Activated CD4-positive, alpha-beta T cell treated with anti-CD3 and anti-CD28 coated beads, Interleukin-2, amount 50 U/mL, for 24 hours (primary cell): Measurements from ENCODE around the gene FAM83C.
"Not testable (repeated sequence)": the region's sequence is repeated elsewhere in the genome, so short reads cannot be mapped to it uniquely, and the experiment has no call there.

ENCODE experiments used
- DNase-seq, 2 donors: peaks; one replicate each; pipeline ENCODE4 v3.0.0-alpha.2; 2020; ENCODE audit warnings: low read depth in 1 of 2, low spot score in 1 of 2

FAM83C gene

DNA sequence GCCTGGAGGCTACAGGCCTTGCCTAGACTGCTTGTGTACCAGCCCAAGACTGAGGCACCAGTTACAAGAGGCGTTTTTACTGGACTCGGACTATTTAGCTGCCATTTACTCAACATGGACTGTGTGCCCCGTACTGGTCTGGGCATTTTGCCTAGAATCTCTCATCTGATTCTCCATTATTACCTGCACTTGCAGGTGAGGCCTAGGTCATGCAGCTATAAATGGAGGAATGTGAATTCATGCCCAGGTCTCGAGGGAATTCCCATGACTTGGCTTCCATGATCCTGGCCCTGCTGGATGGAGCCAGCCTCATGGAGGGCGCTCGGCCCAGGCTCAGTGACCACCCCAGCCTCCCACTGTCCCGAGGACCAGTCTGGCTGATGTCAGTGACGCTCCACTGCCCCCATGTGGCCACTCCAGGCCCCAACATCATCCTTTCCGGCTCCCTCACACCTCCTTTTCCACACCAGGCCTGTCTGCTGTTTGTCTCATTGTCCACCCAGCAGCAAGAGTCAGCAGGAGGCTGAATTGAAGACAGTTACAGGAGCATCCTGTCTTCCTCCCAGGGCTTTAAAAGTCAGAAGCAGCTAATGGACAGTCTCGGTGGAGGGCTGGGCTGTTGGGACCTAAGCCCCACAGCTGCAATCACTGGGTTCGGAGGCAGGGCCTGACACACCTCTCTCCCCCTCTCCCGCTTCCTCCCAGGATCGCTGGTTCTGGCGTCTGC, 23.0 kb downstream of the FAM83C start:
- DNase-seq: no peak

DNA sequence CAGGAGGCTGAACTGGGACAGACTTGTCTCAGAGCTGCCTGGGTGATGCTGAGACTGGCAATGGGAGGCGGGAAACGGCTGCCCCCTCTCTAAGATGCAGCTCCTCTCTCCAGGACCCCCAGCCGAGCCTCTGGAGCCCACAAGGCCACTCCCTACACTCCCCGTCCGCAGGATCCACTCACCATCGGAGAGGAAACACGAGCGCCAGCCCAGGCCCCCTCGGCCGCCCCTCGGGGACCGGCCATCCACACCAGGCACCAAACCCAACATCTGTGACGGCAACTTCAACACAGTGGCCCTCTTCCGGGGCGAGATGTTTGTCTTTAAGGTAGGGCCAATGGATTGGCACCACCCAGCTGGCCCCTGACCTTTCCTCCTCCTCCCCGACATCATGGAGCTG, 25.1 kb downstream of the FAM83C start:
- DNase-seq: no peak

- DNase-seq: no peak
Observed at GRCh38 chr20:35264755-35265154, 27.5 kb downstream of the FAM83C start.

DNA sequence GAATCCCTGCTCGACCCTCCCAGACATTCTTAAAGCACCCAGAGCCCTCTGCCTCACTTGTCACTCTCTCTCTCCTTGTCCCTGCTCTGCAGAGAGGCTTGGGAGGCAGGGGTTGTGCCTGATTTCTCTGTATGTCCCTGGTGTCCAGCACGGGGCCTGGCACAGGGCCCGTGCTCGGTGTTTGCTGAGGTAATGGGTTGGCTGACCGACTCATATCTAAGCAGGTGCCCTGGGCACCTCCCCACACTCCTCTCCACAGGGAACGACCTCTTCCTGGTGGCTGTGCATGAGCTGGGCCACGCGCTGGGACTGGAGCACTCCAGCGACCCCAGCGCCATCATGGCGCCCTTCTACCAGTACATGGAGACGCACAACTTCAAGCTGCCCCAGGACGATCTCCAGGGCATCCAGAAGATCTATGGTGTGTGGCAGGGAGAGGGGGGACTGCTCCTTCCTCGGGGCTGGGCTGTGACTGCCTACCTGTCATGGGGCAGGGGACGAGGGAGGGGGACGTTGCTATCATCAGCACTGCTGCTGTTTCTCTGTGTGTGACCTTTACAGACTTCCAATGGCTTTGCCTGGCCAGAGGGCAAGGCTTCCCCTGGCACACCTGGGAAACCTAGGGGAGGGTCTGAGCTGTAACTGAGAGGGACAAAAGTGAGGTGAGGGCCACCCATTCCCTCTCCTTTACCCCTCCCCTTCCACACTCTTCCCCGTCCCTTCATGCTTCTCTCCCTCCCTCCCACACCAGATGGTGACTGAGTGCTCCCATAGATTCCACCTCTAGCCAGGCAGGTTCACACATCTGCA, 28.5 kb downstream of the FAM83C start:
- DNase-seq: no peak

DNA sequence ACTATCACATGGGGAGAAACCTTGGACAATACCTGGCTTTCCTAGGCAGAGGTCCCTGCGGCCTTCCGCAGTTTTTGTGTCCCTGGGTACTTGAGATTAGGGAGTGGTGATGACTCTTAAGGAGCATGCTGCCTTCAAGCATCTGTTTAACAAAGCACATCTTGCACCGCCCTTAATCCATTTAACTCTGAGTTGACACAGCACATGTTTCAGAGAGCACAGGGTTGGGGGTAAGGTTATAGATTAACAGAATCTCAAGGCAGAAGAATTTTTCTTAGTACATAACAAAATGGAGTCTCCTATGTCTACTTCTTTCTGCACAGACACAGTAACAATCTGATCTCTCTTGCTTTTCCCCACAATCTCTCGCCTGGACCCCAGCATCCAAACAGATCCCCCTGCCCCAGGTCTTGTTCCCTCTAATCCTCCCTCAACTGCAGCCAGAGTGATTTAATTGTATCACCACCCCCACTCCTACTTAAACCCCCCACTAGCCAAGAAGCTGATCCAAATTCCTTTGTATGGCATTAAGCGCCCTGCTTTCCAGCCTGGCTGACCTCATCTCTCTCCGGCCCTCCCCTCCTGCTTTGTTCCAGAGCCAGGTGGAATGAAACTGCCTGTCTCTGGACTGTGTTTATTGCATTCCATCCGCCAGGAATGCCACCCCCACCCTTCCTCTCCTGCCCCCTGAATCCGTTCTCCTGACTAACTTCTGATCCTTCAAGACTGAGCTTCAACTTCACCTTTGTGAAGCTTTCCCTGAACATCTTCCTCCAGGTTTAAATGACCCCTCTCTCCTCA, 29.3 kb downstream of the FAM83C start:
- DNase-seq: not testable (repeated sequence)

GRCh38 chr20:35262321-35262720, 29.9 kb downstream of the FAM83C start:
- DNase-seq: not testable (repeated sequence)

DNA sequence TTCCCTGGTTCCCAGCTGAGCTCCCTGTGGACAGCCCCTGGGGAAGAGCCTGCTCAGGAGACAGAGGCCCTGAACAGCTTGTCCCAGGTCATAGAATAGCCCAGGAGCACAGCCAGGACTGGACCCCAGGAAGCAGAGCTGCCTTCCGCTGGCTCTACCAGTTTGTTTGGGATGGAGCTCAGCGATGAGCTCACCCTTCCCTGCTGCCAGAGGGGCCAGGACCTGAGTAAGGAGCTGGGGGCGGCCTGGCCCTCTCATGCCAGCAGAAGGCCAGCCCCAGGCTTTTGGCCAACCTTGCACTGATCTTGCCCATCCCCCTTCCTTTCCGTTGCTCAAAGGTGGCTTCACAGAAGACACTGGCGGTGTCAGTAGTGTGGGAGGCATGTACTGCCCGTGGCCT, 31.8 kb downstream of the FAM83C start:
- no peak for DNase-seq

- no peak for DNase-seq
Observed at GRCh38 chr20:35257175-35257909, 34.9 kb downstream of the FAM83C start.

GRCh38 chr20:35254448-35254999, 37.7 kb downstream of the FAM83C start:
- no peak for DNase-seq

DNA sequence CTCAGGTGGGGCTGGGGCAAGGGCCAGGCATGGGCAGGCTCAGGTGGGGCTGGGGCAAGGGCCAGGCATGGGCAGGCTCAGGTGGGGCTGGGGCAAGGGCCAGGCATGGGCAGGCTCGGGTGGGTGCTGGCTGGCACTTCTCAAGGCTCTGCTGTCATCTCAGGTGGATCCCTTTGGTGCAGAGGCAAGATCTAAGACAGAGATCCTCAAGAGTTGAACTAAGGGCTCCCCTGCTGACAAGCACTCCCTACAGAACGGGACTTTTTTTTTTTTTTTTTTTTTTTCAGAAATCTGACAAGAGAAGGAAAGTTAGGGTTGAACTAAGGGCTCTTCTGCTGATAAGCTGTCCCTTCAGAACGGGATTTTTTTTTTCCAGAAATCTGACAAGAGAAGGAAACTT, 39.2 kb downstream of the FAM83C start:
- no peak for DNase-seq

DNA sequence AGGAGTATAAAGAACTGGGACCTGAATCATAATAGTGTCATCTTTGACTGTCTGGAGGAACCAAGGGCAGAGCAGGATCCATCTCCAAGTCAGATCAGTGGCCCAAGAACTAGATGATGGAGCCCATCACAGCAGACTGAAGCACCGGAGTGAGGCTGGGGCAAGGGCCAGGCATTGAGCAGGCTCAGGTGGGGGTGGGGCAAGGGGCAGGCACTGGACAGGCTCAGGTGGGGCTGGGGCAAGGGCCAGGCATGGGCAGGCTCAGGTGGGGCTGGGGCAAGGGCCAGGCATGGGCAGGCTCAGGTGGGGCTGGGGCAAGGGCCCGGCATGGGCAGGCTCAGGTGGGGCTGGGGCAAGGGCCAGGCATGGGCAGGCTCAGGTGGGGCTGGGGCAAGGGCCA, 39.6 kb downstream of the FAM83C start:
- not testable (repeated sequence) for DNase-seq

DNA sequence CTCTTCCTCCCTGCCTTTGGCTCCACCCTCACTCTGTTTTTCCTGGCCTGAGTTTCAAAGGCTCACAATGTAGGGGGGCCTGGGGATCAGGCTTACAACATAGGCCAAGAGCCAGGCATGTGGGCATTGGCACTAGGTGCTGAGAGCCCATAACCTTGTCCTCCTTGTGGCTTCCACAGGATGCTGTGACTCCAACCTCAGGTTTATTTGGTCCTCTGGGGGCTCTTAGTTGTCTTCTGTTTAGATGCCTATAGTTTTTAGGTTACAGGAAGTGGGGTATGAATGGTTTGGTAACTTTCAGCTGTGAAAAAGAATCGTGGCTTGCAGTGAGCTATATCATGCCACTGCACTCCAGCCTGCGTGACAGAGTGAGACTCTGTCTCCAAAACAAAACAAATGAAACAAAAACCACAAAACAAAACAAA, 40.2 kb downstream of the FAM83C start:
- DNase-seq: no peak

DNA sequence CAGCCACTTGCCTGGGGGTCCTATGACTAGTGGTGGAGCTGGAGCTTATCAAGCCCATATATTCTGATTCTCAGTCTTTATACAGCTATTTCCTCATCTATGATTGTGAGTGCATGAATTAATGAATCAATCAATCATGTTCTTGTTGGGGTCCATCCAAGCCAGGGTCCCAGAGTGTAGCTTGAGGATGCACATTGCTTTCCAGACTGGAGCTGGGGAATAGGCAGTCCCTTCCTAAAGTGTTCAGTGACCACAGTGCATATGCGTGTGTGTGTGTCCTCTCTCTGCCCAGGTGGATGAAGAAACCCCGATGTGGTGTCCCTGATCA, 40.6 kb downstream of the FAM83C start:
- DNase-seq: no peak

- no peak for DNase-seq
Observed at GRCh38 chr20:35248641-35249475, 43.4 kb downstream of the FAM83C start.

DNA sequence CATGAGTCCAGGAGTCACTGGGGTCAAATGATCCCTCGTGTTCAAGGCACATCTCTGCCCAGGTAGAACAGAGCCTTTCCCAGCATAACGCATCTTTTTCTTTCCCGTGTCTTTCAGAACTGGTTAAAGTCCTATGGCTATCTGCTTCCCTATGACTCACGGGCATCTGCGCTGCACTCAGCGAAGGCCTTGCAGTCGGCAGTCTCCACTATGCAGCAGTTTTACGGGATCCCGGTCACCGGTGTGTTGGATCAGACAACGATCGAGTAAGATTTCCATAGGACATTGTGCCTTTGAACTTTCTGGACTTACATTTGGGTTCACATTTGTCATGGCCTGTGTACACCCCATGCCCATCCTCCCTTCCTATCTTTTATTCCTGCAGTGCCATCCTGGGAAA, 45.5 kb downstream of the FAM83C start:
- no peak for DNase-seq

GRCh38 chr20:35243986-35244385, 48.2 kb downstream of the FAM83C start:
- no peak for DNase-seq

DNA sequence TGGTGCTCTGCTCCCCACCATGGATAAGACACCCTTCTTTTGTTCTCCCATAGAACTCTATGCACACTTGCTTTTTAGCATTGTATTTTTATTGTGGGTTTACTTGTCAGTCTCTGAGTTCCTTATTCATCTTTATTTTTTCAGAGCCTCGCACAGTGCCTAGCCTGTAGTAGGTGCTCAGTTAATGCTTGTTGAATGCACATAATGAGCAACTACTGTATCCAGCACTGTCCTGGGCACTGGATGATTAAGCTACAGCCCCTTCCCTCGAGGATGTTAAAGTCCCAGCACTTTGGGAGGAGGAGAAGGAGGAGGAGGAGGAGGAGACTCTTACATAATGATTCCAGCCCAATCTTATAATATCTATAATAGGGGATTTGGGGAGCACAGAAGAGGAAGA, 48.9 kb downstream of the FAM83C start:
- DNase-seq: no peak

- no peak for DNase-seq
Observed at GRCh38 chr20:35240811-35241293, 51.4 kb downstream of the FAM83C start.

GRCh38 chr20:35240083-35240810, 52.0 kb downstream of the FAM83C start:
- DNase-seq: no peak
